IPS DF 4.7 (cell line): ENCODE data around the gene LCTL.
"Not testable (repeated sequence)": the region's sequence is repeated elsewhere in the genome, so short reads cannot be mapped to it uniquely, and the experiment has no call there.

Experiments used
- DNase-seq: peaks from one replicate; pipeline ENCODE4 v3.0.0-alpha.2; 2013; ENCODE audit warnings: low spot score; ENCODE audit errors: extremely low read depth

The LCTL gene

GRCh38 chr15:66503780-66504562, 61.8 kb downstream of the LCTL start:
- no peak for DNase-seq

GRCh38 chr15:66503041-66503648, 62.7 kb downstream of the LCTL start:
- DNase-seq: not testable (repeated sequence)

- DNase-seq: no peak
Measured at GRCh38 chr15:66502491-66502890, 63.3 kb downstream of the LCTL start.

- not testable (repeated sequence) for DNase-seq
Measured at GRCh38 chr15:66500346-66500745, 65.5 kb downstream of the LCTL start.

GRCh38 chr15:66498501-66499386, 67.1 kb downstream of the LCTL start:
- DNase-seq: no peak
